Effector memory CD8-positive, alpha-beta T cell (primary cell): ENCODE data around the gene ATP11A.
"Not testable (repeated sequence)": the region's sequence is repeated elsewhere in the genome, so short reads cannot be mapped to it uniquely, and the experiment has no call there.

ENCODE experiments used
- ATAC-seq: fragments of 150-1000 bp; cut with Tn5 transposase; replicated peaks from 2 replicates; pipeline ENCODE4 v1.10.0; 2021; ENCODE audit warnings: mild to moderate bottlenecking, moderate library complexity
- DNase-seq, 3 experiments: peaks; one replicate each; pipeline ENCODE4 v3.0.0; 2021
- H3K27ac Mint-ChIP-seq, 2 donors: one replicate each; pipeline ENCODE4 v1.8.0; 2022; ENCODE audit warnings: mild to moderate bottlenecking in 2 of 2, mixed read lengths in 2 of 2, moderate library complexity in 2 of 2
- H3K27me3 Mint-ChIP-seq, 2 donors: one replicate each; pipeline ENCODE4 v1.8.0; 2022; ENCODE audit warnings: mixed read lengths in 2 of 2
- H3K36me3 Mint-ChIP-seq: one replicate; pipeline ENCODE4 v1.8.0; 2022; ENCODE audit warnings: mild to moderate bottlenecking, moderate library complexity, mixed read lengths; ENCODE audit not compliant: insufficient read depth
- H3K4me1 Mint-ChIP-seq, 2 donors: one replicate each; pipeline ENCODE4 v1.8.0; 2022; ENCODE audit warnings: low read depth in 2 of 2, mixed read lengths in 2 of 2
- H3K4me3 Mint-ChIP-seq, 2 donors: one replicate each; pipeline ENCODE4 v1.8.0; 2022; ENCODE audit warnings: mild to moderate bottlenecking in 2 of 2, mixed read lengths in 2 of 2, moderate library complexity in 2 of 2
- H3K9me3 Mint-ChIP-seq, 2 donors: one replicate each; pipeline ENCODE4 v1.8.0; 2022; ENCODE audit warnings: mixed read lengths in 2 of 2

ATP11A gene

GRCh38 chr13:112838038-112838841, 148.4 kb downstream of the ATP11A start:
- DNase-seq (no peak), ATAC-seq (no peak)
- H3K4me3 Mint-ChIP-seq, result no peak overlapping the region
- no peaks in the 10 kb centered on the region for H3K4me1 Mint-ChIP-seq
- H3K27me3 Mint-ChIP-seq, result no peaks in the 10 kb centered on the region
- peaks cover 18% of the 10 kb centered on the region for H3K36me3 Mint-ChIP-seq
- H3K27ac Mint-ChIP-seq, result no peak overlapping the region
- no peaks in the 10 kb centered on the region for H3K9me3 Mint-ChIP-seq

GRCh38 chr13:112838842-112839117, 148.9 kb downstream of the ATP11A start:
- Mint-ChIP-seq H3K27me3 (no peaks in the 10 kb centered on the region), H3K27ac (no peak overlapping the region), H3K36me3 (peaks cover 20% of the 10 kb centered on the region), H3K4me3 (no peak overlapping the region), H3K4me1 (no peaks in the 10 kb centered on the region), H3K9me3 (no peaks in the 10 kb centered on the region)
- no peak for DNase-seq
- no peak for ATAC-seq

- Mint-ChIP-seq H3K4me1 (no peaks in the 10 kb centered on the region), H3K27ac (no peak overlapping the region), H3K4me3 (no peak overlapping the region), H3K36me3 (peaks cover 20% of the 10 kb centered on the region), H3K27me3 (no peaks in the 10 kb centered on the region), H3K9me3 (no peaks in the 10 kb centered on the region)
- ATAC-seq (no peak), DNase-seq (no peak)
Measured at GRCh38 chr13:112839356-112840105, 149.7 kb downstream of the ATP11A start.

GRCh38 chr13:112840472-112841302, 150.8 kb downstream of the ATP11A start:
- peak overlapping the region in 1 of 2 donors; percentile 38 for H3K27ac Mint-ChIP-seq
- no peaks in the 10 kb centered on the region for H3K27me3 Mint-ChIP-seq
- H3K4me1 Mint-ChIP-seq, result no peaks in the 10 kb centered on the region
- ATAC-seq, result no peak
- H3K9me3 Mint-ChIP-seq, result no peaks in the 10 kb centered on the region
- no peak for DNase-seq
- no peak overlapping the region for H3K4me3 Mint-ChIP-seq
- peaks cover 23% of the 10 kb centered on the region for H3K36me3 Mint-ChIP-seq

GRCh38 chr13:112841303-112842015, 151.6 kb downstream of the ATP11A start:
- H3K9me3 Mint-ChIP-seq, H3K27me3 Mint-ChIP-seq: not testable (repeated sequence)
- peaks cover 23% of the 10 kb centered on the region for H3K36me3 Mint-ChIP-seq

GRCh38 chr13:112842343-112842856, 152.6 kb downstream of the ATP11A start:
- DNase-seq (no peak), ATAC-seq (no peak)
- H3K27ac Mint-ChIP-seq, result no peak overlapping the region
- no peaks in the 10 kb centered on the region for H3K27me3 Mint-ChIP-seq
- no peaks in the 10 kb centered on the region for H3K4me1 Mint-ChIP-seq
- no peaks in the 10 kb centered on the region for H3K9me3 Mint-ChIP-seq
- H3K4me3 Mint-ChIP-seq, result no peak overlapping the region
- peaks cover 18% of the 10 kb centered on the region for H3K36me3 Mint-ChIP-seq

More at GRCh38 chr13:112841303-112842015, 151.6 kb downstream of the ATP11A start:
- H3K4me1 Mint-ChIP-seq, DNase-seq, H3K4me3 Mint-ChIP-seq, ATAC-seq, H3K27ac Mint-ChIP-seq: not testable (repeated sequence)

- Mint-ChIP-seq H3K4me3 (no peak overlapping the region), H3K36me3 (peaks cover 18% of the 10 kb centered on the region)
- no peak for ATAC-seq
Measured at GRCh38 chr13:112842931-112843391, 153.1 kb downstream of the ATP11A start.

GRCh38 chr13:112843392-112844111, 153.7 kb downstream of the ATP11A start:
- Mint-ChIP-seq H3K4me3 (no peak overlapping the region), H3K36me3 (peaks cover 18% of the 10 kb centered on the region), H3K27ac (no peak overlapping the region), H3K27me3 (no peaks in the 10 kb centered on the region), H3K9me3 (no peaks in the 10 kb centered on the region), H3K4me1 (no peaks in the 10 kb centered on the region)
- ATAC-seq, result no peak
- DNase-seq, result no peak

More at GRCh38 chr13:112842931-112843391, 153.1 kb downstream of the ATP11A start:
- no peak overlapping the region for H3K27ac Mint-ChIP-seq
- no peaks in the 10 kb centered on the region for H3K4me1 Mint-ChIP-seq
- no peak for DNase-seq
- H3K9me3 Mint-ChIP-seq, result no peaks in the 10 kb centered on the region
- H3K27me3 Mint-ChIP-seq, result no peaks in the 10 kb centered on the region

- no peak for ATAC-seq
- Mint-ChIP-seq H3K27me3 (no peaks in the 10 kb centered on the region), H3K36me3 (peaks cover 18% of the 10 kb centered on the region), H3K27ac (peak overlapping the region in 1 of 2 donors; percentile 63), H3K4me1 (peaks cover 0 to 2% of the 10 kb centered on the region in 2 donors), H3K4me3 (no peak overlapping the region), H3K9me3 (no peaks in the 10 kb centered on the region)
- DNase-seq, result no peak
Measured at GRCh38 chr13:112844411-112844810, 154.6 kb downstream of the ATP11A start.

- no peak for DNase-seq
- Mint-ChIP-seq H3K27ac (no peak overlapping the region), H3K4me3 (no peak overlapping the region), H3K27me3 (no peaks in the 10 kb centered on the region), H3K36me3 (peaks cover 22% of the 10 kb centered on the region), H3K4me1 (peaks cover 0 to 2% of the 10 kb centered on the region in 2 donors), H3K9me3 (no peaks in the 10 kb centered on the region)
- no peak for ATAC-seq
Measured at GRCh38 chr13:112844879-112845278, 155.0 kb downstream of the ATP11A start.

- Mint-ChIP-seq H3K9me3 (no peaks in the 10 kb centered on the region), H3K4me1 (peaks cover 0 to 2% of the 10 kb centered on the region in 2 donors), H3K27me3 (no peaks in the 10 kb centered on the region), H3K27ac (no peak overlapping the region), H3K36me3 (peaks cover 22% of the 10 kb centered on the region), H3K4me3 (no peak overlapping the region)
- DNase-seq, result no peak
- ATAC-seq, result no peak
Measured at GRCh38 chr13:112845511-112846144, 155.8 kb downstream of the ATP11A start.
